Occipital lobe (tissue), 2 donors: Measurements from ENCODE around the gene APBA2. TPM values are rescaled to one million over a fixed set of nuclear protein-coding genes. Genes with fewer than 3 reads are reported as not detected.

Experiments
- DNase-seq: peaks from one replicate; lab custom pipeline; 2025; lab: John Stamatoyannopoulos, UW
- total RNA-seq: library from RNA; depleted of rRNA; stranded (reverse); fragments of >200 nt; gene quantifications from one replicate; pipeline ENCODE4 v1.2.3, GENCODE V29; 2014

Gene APBA2
- total RNA-seq, 1 donor from 2014 or later: 108 TPM

DNA sequence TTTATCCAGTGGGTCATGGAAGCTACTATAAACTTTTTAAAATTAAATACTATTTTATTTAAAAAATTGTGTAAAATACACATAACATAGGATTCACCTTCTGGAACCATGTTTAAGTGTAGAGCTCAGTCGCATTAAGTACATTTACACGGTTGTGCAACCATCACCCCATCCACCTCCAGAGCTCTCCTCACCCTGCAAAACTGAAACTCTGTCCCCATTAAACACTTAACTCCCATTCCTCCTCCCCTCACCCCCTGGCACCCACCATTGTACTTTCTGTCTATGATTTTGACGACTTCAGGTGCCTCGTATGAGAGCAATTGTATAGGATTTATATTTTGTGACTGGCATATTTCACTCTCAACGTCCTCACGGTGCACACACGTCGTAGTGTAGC, 70.7 kb downstream of the APBA2 start:
- no peak for DNase-seq

DNA sequence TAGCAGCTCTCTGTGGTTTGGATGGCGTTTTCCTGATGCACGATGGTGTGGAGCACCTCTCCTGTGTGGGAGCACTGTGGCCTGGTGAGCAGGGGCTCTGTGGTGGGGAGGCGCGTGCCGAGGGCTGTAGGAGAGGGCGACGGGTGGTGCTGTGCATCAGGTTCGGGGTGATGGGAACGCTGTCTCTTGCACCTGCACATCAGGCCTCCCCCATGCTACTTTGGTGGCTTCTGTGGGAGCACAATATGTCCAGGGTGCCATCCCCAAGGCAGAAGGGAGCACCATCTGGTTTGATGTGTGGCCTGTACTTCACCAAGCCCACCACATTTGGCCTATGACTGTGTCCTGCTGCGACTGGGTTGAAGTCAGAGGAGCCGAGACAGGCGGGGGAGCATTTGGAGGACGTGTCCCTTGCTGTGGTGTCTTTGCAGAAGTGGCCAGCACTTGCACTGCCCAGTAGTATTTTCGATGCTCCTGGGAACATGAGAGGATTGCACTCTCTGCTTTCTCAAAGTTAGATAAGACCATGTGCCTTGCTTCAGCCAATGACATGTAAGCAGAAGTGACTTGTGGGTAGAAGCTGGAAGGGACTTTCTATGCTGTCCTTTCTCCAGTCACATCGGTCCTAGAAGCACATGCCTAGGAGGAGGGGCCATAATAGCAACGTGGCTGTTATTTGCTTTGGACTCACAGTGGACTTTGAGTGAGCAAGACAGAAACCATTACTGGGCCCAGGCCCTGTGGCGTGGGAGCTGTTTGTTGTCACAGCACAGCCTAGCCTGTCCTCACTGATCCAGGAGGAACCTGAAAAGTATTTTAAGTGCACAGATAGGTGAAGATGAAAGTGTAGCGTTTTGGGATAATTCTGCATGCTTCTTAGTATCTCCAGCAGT, 72.1 kb downstream of the APBA2 start:
- DNase-seq: no peak

- DNase-seq: no peak
Measured at GRCh38 chr15:28959326-28959725, 73.6 kb downstream of the APBA2 start.

DNA sequence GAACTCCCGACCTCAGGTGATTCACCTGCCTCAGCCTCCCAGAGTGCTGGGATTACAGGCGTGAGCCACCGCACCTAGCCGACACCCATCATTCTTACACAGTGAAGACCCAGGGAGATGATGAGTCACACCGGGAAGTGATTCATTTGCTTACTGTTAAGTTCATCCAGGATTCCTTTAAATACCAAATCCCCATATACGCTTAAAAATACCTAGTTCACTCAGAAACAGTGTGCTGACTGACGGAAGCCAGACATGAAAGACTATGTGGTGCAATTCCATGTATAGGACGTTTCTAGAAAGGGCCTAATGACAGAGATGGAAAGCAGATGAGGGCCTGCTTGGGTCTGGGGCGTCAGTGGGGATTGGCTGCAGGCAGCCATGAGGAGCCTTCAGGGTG, 75.2 kb downstream of the APBA2 start:
- no peak for DNase-seq

GRCh38 chr15:28961391-28961790, 75.6 kb downstream of the APBA2 start:
- no peak for DNase-seq

DNA sequence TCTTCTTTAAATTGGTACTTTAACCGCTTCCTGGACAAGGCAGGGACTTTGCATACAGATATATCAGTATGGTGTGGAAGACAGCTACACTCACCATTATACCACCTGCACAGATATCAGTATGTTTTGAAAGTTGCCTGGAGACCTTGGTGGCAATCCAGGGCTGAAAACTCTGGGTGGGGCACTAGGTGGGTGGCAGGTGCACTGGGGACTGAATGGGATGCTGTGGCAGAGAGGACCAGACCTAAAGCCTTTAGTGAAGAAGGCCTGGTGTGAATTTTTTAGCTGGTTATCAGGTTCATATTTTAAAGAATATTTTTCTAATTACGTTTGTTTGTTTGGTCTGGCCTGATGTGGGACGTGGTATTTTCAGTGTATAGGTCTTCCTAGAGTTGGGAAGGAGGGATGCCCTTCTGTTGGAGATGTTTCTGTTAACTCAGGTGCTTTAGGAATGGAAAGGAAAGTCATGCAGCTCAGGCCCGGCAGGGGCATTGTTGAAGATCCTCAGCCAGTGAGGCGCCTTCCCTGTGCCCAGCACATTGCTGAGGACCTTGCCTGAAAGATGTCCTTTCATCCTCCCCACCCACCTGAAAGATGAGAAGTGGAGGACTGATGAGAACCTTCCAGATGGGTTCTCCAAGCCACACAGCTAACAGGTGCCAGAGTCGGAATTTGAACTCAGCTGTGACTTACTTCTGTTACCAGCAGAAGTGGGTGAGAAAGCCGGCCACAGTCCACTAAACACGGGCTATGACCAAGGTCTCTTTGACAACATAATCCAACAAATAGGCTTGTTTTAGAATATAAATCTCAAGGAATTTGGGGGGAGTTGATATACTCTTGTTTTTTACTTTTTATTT, 77.3 kb downstream of the APBA2 start:
- no peak for DNase-seq

DNA sequence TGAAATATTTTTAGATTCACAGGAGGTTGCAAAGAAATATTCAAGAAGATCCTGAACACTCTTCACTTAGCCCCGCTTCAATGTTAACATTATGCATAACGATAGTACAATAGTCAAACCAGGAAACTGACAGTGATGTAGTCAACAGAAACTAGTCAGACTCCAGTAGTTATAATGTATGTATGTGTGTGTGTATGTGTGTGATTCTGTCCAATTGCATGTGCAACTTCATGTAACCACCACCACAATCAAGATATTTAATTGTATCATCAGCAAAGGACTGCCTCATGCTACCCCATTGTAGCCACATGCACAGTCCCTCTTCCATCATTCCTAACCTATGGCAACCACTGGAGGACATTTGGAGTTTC, 77.9 kb downstream of the APBA2 start:
- DNase-seq: no peak

- DNase-seq: no peak
Measured at GRCh38 chr15:28964098-28964497, 78.3 kb downstream of the APBA2 start.

- no peak for DNase-seq
Measured at GRCh38 chr15:28967066-28967465, 81.3 kb downstream of the APBA2 start.

DNA sequence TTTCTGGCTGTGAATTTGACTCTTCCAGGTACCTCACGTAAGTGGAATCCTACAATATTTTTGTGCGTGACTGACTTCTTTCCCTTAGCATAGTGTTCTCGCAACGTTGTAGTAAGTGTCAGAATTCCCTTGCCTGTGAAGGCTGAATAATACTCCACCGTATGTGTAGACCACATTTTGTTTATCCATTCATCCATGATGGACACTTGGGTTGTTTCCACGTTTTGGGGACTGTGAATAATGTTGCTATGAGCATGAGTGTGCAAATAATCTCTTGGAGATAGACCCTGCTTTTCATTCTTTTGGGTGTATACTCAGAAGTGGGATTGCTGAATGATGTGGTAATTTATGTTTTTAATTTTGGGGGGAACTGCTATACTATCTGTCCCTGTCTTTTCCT, 82.2 kb downstream of the APBA2 start:
- DNase-seq: no peak

- peak; percentile 78 for DNase-seq
Measured at GRCh38 chr15:28969511-28970085, 83.8 kb downstream of the APBA2 start.

- no peak for DNase-seq
Measured at GRCh38 chr15:28974142-28974541, 88.4 kb downstream of the APBA2 start.

GRCh38 chr15:28975766-28976179, 90.0 kb downstream of the APBA2 start:
- no peak for DNase-seq

GRCh38 chr15:28977377-28978010, 91.7 kb downstream of the APBA2 start:
- peak; percentile 83 for DNase-seq

- DNase-seq: no peak
Measured at GRCh38 chr15:28978011-28978378, 92.2 kb downstream of the APBA2 start.

GRCh38 chr15:28978661-28979060, 92.9 kb downstream of the APBA2 start:
- no peak for DNase-seq

DNA sequence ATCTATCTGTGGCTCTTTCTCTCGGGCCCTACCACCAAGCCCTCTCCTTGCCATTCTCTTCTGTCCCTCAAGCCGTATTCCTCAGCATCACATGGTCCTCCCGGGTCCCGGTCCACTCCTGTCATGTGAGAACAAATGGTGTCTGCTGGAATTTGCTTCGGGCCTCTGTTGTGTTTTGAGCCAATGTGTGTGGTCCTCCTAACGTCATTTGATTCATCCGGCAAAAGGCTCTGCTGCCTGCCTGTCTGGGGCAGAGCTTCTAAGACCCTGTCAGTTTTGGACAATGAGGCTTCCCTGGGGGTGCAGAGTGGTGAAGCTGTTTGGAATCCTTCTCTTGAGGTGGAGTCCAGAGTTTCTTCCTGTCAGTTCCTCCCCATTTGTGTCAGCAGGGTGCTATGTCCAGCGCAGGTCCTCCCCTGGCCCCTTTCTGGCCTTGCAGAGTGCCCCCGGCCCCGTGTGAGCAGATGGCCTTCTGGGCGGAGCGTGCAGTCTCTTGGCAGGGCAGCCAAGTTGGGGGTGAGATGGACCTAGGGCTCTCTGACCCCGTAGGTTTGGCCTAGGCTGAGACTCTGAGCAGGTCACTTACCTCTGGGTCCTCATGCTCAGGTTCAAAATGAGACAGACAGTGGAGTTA, 93.6 kb downstream of the APBA2 start:
- DNase-seq: no peak

DNA sequence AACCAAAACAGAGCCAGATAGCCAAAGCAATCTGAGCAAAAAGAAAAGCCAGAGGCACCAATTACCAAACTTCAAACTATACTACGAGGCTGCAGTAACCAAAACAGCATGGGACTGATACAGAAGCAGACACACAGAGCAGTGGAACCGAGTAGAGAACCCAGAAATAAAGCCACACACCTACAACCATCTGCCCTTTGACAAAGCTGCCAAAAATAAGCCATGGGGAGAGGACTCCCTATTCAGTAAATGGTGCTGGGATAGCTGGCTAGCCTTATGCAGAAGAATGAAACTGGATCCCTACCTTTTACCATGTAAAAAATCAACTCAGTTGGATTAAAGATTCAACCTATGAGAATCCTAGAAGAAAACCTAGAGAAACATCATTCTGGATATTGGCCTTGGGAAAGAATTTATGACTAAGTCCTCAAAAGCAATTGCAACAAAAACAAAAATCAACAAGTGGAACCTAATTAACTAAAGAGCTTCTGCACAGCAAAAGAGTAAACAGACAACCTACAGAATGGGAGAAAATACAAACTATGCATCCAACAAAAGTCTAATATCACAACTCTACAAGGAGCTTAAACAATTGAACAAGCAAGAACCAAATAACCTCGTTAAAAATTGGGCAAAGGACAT, 95.1 kb downstream of the APBA2 start:
- DNase-seq: no peak

DNA sequence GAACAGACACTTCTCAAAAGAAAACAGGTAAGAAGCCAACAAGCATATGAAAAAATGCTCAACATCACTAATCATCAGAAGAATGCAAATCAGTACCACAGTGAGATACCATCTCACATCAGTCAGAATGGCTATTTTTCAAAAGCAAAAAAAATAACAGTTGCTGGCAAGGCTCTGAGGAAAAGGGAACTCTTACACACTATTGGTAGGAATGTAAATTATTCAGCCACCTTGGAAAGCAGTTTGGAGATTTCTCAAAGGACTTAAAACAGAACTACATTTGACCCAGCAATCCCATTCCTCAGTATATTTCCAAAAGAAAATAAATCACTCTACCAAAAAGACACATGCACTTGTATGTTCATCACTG, 95.6 kb downstream of the APBA2 start:
- no peak for DNase-seq

GRCh38 chr15:28981921-28982320, 96.1 kb downstream of the APBA2 start:
- no peak for DNase-seq

- DNase-seq: no peak
Measured at GRCh38 chr15:28982886-28983285, 97.1 kb downstream of the APBA2 start.
